GM23248 (cell line): Measurements from ENCODE around the gene CEMIP. TPM values are rescaled to one million over a fixed set of nuclear protein-coding genes. Genes with fewer than 3 reads are reported as not detected.

Experiments used
- DNase-seq: peaks from one replicate; pipeline ENCODE4 v3.0.0-alpha.2; 2015
- H2AFZ ChIP-seq: fragments of 200-600 bp; sonication (generic); 2 replicates; pipeline ENCODE4 v1.6.1; 2016; ENCODE audit warnings: antibody characterized with exemption
- H3F3A ChIP-seq: fragments of 200-600 bp; sonication (generic); 2 replicates; pipeline ENCODE4 v1.6.1; 2016; ENCODE audit warnings: mild to moderate bottlenecking, antibody characterized with exemption, mixed run types; ENCODE audit not compliant: insufficient read depth
- H3K27ac ChIP-seq: fragments of 200-600 bp; sonication (generic); 2 replicates; pipeline ENCODE4 v1.5.1; 2016; ENCODE audit warnings: mild to moderate bottlenecking
- H3K27me3 ChIP-seq: fragments of 200-600 bp; sonication (generic); replicated peaks from 2 replicates; pipeline ENCODE4 v1.6.1; 2016; ENCODE audit warnings: mild to moderate bottlenecking; ENCODE audit not compliant: insufficient read depth
- H3K36me3 ChIP-seq: fragments of 200-600 bp; sonication (generic); 2 replicates; pipeline ENCODE4 v1.6.1; 2016; ENCODE audit warnings: low read depth, mild to moderate bottlenecking
- H3K4me1 ChIP-seq: fragments of 200-600 bp; sonication (generic); 2 replicates; pipeline ENCODE4 v1.6.1; 2016; ENCODE audit warnings: mild to moderate bottlenecking; ENCODE audit not compliant: insufficient read depth
- H3K4me2 ChIP-seq: fragments of 200-600 bp; sonication (generic); one replicate; pipeline ENCODE4 v1.6.1; 2016; ENCODE audit warnings: mild to moderate bottlenecking; ENCODE audit not compliant: unreplicated experiment
- H3K4me3 ChIP-seq: fragments of 200-600 bp; sonication (generic); 2 replicates; pipeline ENCODE4 v1.5.1; 2016; ENCODE audit warnings: mild to moderate bottlenecking
- H3K79me2 ChIP-seq: fragments of 200-600 bp; sonication (generic); 2 replicates; pipeline ENCODE4 v1.6.1; 2016; ENCODE audit warnings: mild to moderate bottlenecking; ENCODE audit not compliant: insufficient read depth
- H3K9ac ChIP-seq: fragments of 200-600 bp; sonication (generic); 2 replicates; pipeline ENCODE4 v1.6.1; 2016; ENCODE audit warnings: mild to moderate bottlenecking
- H3K9me2 ChIP-seq: fragments of 200-600 bp; sonication (generic); 2 replicates; pipeline ENCODE4 v1.6.1; 2016; ENCODE audit warnings: mixed run types, mild to moderate bottlenecking, moderate library complexity; ENCODE audit not compliant: insufficient read depth
- H3K9me3 ChIP-seq: fragments of 200-600 bp; sonication (generic); one replicate; pipeline ENCODE4 v1.6.1; 2017; ENCODE audit warnings: low read depth
- H4K20me1 ChIP-seq: fragments of 200-600 bp; sonication (generic); 2 replicates; pipeline ENCODE4 v1.6.0; 2016; ENCODE audit not compliant: insufficient read depth
- EZH2 ChIP-seq: fragments of 200-600 bp; sonication (generic); IDR thresholded peaks from 2 replicates; pipeline ENCODE4 v1.6.1; 2018; ENCODE audit warnings: antibody characterized with exemption, mild to moderate bottlenecking; ENCODE audit not compliant: insufficient read depth, poor library complexity, severe bottlenecking
- EZH2phosphoT487 ChIP-seq: fragments of 200-600 bp; sonication (generic); IDR thresholded peaks from 2 replicates; pipeline ENCODE4 v1.6.1; 2018; ENCODE audit warnings: antibody characterized with exemption, moderate library complexity, mild to moderate bottlenecking, low read depth; ENCODE audit not compliant: insufficient read depth
- WGBS, 2 experiments: methylation state at CpG; one replicate each; pipeline ENCODE4 v1.1.6; 2015 to 2017; ENCODE audit warnings: low lambda C conversion rate in 2 of 2, low coverage in 1 of 2; ENCODE audit errors: missing lambda C conversion rate in 2 of 2; 5-methylcytosine and 5-hydroxymethylcytosine counted together
- in situ Hi-C: fragments of 300-500 bp; cut with MboI; formaldehyde crosslinking; loops from 2 replicates; pipeline ENCODE4 v1.15.0; 2020
- polyA plus RNA-seq: library from polyadenylated mRNA; unstranded; fragments of >200 nt; fragmentation: Nextera tagmentation; extraction: Ambion mirVana; gene quantifications from 2 replicates; pipeline ENCODE4 v1.2.1, GENCODE V29; 2016
- total RNA-seq: library from RNA; depleted of rRNA; stranded (reverse); fragments of >200 nt; shearing (Covaris generic); gene quantifications from 2 replicates; pipeline ENCODE4 v1.2.3, GENCODE V29; 2014

The CEMIP gene
- total and polyA plus RNA-seq, 2 experiments from 2014 or later, result 134 to 213 TPM

DNA sequence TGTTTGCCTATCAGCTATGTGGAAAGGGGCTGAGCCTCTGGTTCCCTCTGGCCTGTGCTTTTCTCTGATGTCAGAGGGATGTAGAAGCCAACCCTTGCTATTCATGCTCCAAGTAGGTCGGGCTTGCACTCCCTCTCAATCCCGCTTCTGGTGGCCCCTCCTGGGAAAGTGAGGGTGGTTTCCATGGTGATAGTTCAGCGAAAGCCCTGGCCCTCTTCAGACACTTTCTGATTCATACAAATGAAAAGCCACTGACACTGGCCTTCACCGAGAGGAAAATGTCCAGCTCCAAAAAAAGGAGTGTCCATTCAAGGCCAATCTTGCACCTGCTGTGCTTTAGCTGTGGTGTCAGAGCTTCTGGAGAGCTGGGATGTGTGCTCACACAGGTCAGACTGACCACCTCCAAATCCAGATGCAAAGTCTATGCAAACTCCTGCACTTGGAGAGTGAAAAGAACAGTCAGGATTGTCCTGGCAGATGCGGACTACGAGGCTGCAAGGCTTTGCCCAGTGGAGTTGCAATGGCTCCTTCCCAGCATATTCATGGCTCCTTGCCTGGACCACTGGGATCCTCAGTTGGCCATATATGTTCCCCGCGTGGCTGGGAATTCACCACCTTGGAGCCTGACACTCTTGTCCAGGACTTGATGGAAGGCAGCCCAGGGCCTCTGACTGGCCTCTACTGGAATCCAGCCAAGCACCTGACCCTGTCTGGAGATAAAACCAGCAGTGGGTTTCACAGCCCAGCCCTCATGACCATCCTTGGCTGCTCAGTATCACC, 96.6 kb downstream of the CEMIP start:
- no peaks in the 10 kb centered on the region for H4K20me1 ChIP-seq
- H3K27ac ChIP-seq, result no peak overlapping the region
- peaks cover 66% of the 10 kb centered on the region for H3K36me3 ChIP-seq

DNA sequence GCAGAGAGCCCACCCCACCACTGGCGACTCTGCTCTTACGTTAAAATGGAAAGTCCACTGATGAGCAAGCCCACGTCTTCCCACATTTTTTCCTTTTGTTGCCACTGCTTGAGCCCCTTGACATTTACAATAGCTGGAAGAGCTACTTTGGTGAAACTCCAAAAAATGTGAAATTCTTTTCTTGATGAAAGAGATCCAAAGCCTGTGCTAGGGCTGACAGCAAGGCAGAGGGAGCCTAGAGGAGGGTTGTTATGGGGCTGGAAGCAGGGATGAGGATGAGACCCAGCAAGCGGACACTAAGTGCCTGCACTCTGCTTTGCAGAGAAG, 97.1 kb downstream of the CEMIP start:
- peaks cover 66% of the 10 kb centered on the region for H3K36me3 ChIP-seq
- in situ Hi-C loops, result no loop called here
- H3K27ac ChIP-seq, result no peak overlapping the region
- H3K9me2 ChIP-seq, result no peaks in the 10 kb centered on the region
- H3F3A ChIP-seq, result peaks cover 90% of the 10 kb centered on the region
- 92% methylated on average over 4 of the region's 4 CpGs for WGBS, 2 experiments
- H3K9ac ChIP-seq, result no peak overlapping the region
- H4K20me1 ChIP-seq, result no peaks in the 10 kb centered on the region
- no peak for DNase-seq
- no peaks in the 10 kb centered on the region for H3K79me2 ChIP-seq
- H2AFZ ChIP-seq, result no peak overlapping the region
- no peaks in the 10 kb centered on the region for H3K27me3 ChIP-seq
- no peak overlapping the region for H3K4me2 ChIP-seq
- TF ChIP-seq EZH2phosphoT487, result no peak
- no peak for TF ChIP-seq EZH2
- no peak overlapping the region for H3K4me3 ChIP-seq
- no peaks in the 10 kb centered on the region for H3K4me1 ChIP-seq
- no peaks in the 10 kb centered on the region for H3K9me3 ChIP-seq

More for the DNA sequence above, 96.6 kb downstream of the CEMIP start:
- H3K9me3 ChIP-seq, result no peaks in the 10 kb centered on the region
- in situ Hi-C loops, result no loop called here
- peaks cover 90% of the 10 kb centered on the region for H3F3A ChIP-seq
- TF ChIP-seq EZH2 (no peak), EZH2phosphoT487 (no peak)
- no peak overlapping the region for H2AFZ ChIP-seq
- H3K4me1 ChIP-seq, result no peaks in the 10 kb centered on the region
- peak; percentile 28 for DNase-seq
- no peak overlapping the region for H3K9ac ChIP-seq
- H3K4me3 ChIP-seq, result no peak overlapping the region
- H3K27me3 ChIP-seq, result no peaks in the 10 kb centered on the region
- H3K79me2 ChIP-seq, result no peaks in the 10 kb centered on the region
- WGBS, 2 experiments, result 43 to 45% methylated on average over 8 of the region's 8 CpGs
- no peak overlapping the region for H3K4me2 ChIP-seq
- H3K9me2 ChIP-seq, result no peaks in the 10 kb centered on the region

- Histone ChIP-seq H4K20me1 (no peaks in the 10 kb centered on the region; the same call in 1 of the 2 replicates), H3K36me3 (peaks cover 78% of the 10 kb centered on the region)
Observed at GRCh38 chr15:80878242-80878866, 99.2 kb downstream of the CEMIP start.

DNA sequence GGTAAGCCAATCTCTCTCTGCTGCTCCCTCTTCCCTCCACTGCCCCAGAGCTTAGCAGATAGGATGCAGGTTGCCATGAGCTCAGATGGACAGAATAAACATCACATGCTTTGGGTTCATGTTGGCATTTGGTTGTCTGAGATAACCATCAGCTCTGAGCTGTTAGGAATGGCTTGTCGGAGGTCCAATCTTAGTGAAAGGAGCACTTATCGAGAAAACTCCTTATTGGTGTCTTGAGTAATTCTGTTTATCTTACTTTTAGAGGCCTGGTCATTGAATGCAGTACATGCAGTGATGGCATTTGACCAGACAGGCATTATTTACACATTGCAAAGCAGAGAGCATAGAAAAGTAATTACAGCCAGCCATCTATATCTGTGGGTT, 99.7 kb downstream of the CEMIP start:
- Histone ChIP-seq H3K36me3 (peaks cover 78% of the 10 kb centered on the region), H3K4me1 (no peaks in the 10 kb centered on the region), H3K9me3 (no peaks in the 10 kb centered on the region), H3K27ac (no peak overlapping the region), H3F3A (peaks cover 94% of the 10 kb centered on the region), H3K27me3 (no peaks in the 10 kb centered on the region), H3K9ac (no peak overlapping the region), H4K20me1 (no peaks in the 10 kb centered on the region; the same call in 1 of the 2 replicates), H3K4me3 (no peak overlapping the region), H3K79me2 (no peaks in the 10 kb centered on the region), H3K4me2 (no peak overlapping the region), H3K9me2 (no peaks in the 10 kb centered on the region), H2AFZ (no peak overlapping the region)
- no peak for DNase-seq
- TF ChIP-seq EZH2phosphoT487 (no peak), EZH2 (no peak)
- in situ Hi-C loops, result no loop called here
- 88 to 97% methylated on average over 2 of the region's 2 CpGs for WGBS, 2 experiments

More at GRCh38 chr15:80878242-80878866, 99.2 kb downstream of the CEMIP start:
- no peak for DNase-seq
- TF ChIP-seq EZH2phosphoT487, result no peak
- TF ChIP-seq EZH2, result no peak
- Histone ChIP-seq H3K4me3 (no peak overlapping the region), H3K4me2 (no peak overlapping the region), H3K9me2 (no peaks in the 10 kb centered on the region), H3K27ac (no peak overlapping the region), H3K4me1 (no peaks in the 10 kb centered on the region), H3K9me3 (no peaks in the 10 kb centered on the region), H3K27me3 (no peaks in the 10 kb centered on the region), H3K9ac (no peak overlapping the region), H3K79me2 (no peaks in the 10 kb centered on the region), H2AFZ (no peak overlapping the region), H3F3A (peaks cover 93% of the 10 kb centered on the region)
- WGBS, 2 experiments, result 74 to 85% methylated on average over 3 of the region's 3 CpGs
- in situ Hi-C loops, result no loop called here
